OCI-LY1 (cell line): Measurements from ENCODE around the gene EID3.

ENCODE experiments used
- CTCF ChIP-seq: fragments of 200-600 bp; sonication (generic), shearing (Covaris generic); IDR thresholded peaks from 2 replicates; pipeline ENCODE4 v1.5.1; 2017; ENCODE audit warnings: mild to moderate bottlenecking, antibody characterized with exemption, low read length, moderate library complexity, mixed read lengths
- EZH2 ChIP-seq: fragments of 200-600 bp; sonication (generic), shearing (Covaris generic); IDR thresholded peaks from 2 replicates; pipeline ENCODE4 v1.8.0; 2017; ENCODE audit warnings: borderline replicate concordance, mixed run types, mild to moderate bottlenecking, antibody characterized with exemption, low read length, moderate library complexity, mixed read lengths

GRCh38 chr12:104314242-104314614 lies 10.7 kb downstream of the EID3 start:
- TF ChIP-seq CTCF: no peak
- TF ChIP-seq EZH2: no peak
